ENCODE measurements around the gene CCNB3. TPM values are rescaled to one million over a fixed set of nuclear protein-coding genes. Genes with fewer than 3 reads are reported as not detected.

Gene CCNB3
- total RNA-seq, 1 experiment from 2014 or later: 0.35 TPM

- WGBS (ENCODE audit: extremely low coverage, insufficient read length, low lambda C conversion rate): no CpG with 5 or more reads among the region's 4 CpGs
Observed at GRCh38 chrX:50198348-50198747, 6.2 kb upstream of the CCNB3 start.

More at GRCh38 chrX:50198348-50198747, 6.2 kb upstream of the CCNB3 start:
- no peak overlapping the region for H3T11ph ChIP-seq (ENCODE audit: low read length)
- Mint-ChIP-seq H3K4me3 (no peak overlapping the region), H3K27ac (no peak overlapping the region), H3K27me3 (ENCODE audit: low read depth) (no peaks in the 10 kb centered on the region; the same call in 1 of the 2 replicates), H3K36me3 (ENCODE audit: insufficient read depth in 1 of 3, low read depth in 3 of 3) (no peaks in the 10 kb centered on the region; a peak in 1 of 7 replicates), H3K4me1 (no peaks in the 10 kb centered on the region), H3K9me3 (peaks cover 58 to 61% of the 10 kb centered on the region in 2 experiments)
- no peaks in the 10 kb centered on the region for H3K79me2 ChIP-seq (ENCODE audit: insufficient read depth, low read length)
- no peaks in the 10 kb centered on the region for H3K79me1 ChIP-seq (ENCODE audit: insufficient read depth, low read depth, low read length, poor library complexity, severe bottlenecking)
- no peaks in the 10 kb centered on the region for H4K20me1 ChIP-seq (ENCODE audit: control insufficient read depth, insufficient read depth, insufficient read length)
- H4K5ac ChIP-seq (ENCODE audit: insufficient read length, low read depth, low read length): no peak overlapping the region
- H2BK20ac ChIP-seq (ENCODE audit: low read depth, low read length, poor library complexity, severe bottlenecking): no peak overlapping the region
- no peak overlapping the region for H4K91ac ChIP-seq (ENCODE audit: insufficient read length, low read depth, low read length)
- H3K27me3 ChIP-seq (ENCODE audit: insufficient read depth, low read length): no peaks in the 10 kb centered on the region
- no peak overlapping the region for H3K23ac ChIP-seq (ENCODE audit: insufficient read length, low read depth, low read length)
- no peak overlapping the region for H3K4ac ChIP-seq (ENCODE audit: low read depth, low read length)
- TF ChIP-seq, protein P1, sequence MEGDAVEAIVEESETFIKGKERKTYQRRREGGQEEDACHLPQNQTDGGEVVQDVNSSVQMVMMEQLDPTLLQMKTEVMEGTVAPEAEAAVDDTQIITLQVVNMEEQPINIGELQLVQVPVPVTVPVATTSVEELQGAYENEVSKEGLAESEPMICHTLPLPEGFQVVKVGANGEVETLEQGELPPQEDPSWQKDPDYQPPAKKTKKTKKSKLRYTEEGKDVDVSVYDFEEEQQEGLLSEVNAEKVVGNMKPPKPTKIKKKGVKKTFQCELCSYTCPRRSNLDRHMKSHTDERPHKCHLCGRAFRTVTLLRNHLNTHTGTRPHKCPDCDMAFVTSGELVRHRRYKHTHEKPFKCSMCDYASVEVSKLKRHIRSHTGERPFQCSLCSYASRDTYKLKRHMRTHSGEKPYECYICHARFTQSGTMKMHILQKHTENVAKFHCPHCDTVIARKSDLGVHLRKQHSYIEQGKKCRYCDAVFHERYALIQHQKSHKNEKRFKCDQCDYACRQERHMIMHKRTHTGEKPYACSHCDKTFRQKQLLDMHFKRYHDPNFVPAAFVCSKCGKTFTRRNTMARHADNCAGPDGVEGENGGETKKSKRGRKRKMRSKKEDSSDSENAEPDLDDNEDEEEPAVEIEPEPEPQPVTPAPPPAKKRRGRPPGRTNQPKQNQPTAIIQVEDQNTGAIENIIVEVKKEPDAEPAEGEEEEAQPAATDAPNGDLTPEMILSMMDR (conservative IDR thresholded peaks at IDR 0.05): no peak
- no peak overlapping the region for H2BK12ac ChIP-seq (ENCODE audit: insufficient read length, low read depth, low read length)
- no peak overlapping the region for H2BK120ac ChIP-seq (ENCODE audit: low read depth, low read length, poor library complexity, severe bottlenecking)
- no peak overlapping the region for H3K18ac ChIP-seq (ENCODE audit: insufficient read length, low read depth, low read length)
- H2AK5ac ChIP-seq (ENCODE audit: insufficient read length, low read length): no peak overlapping the region
- no peak overlapping the region for H3K56ac ChIP-seq (ENCODE audit: insufficient read length, low read depth, low read length)
- H3K9ac ChIP-seq (ENCODE audit: extremely low read depth, insufficient read length, low read length): no peak overlapping the region
- H2AFZ ChIP-seq (ENCODE audit: low read length): no peak overlapping the region
- H2BK15ac ChIP-seq (ENCODE audit: low read depth, low read length): no peak overlapping the region
- H3K14ac ChIP-seq (ENCODE audit: insufficient read depth, low read length): no peak overlapping the region
- H3K4me1 ChIP-seq (ENCODE audit: insufficient read depth, low read length): no peaks in the 10 kb centered on the region
- no peaks in the 10 kb centered on the region for H3K9me3 ChIP-seq (ENCODE audit: control insufficient read depth, low read depth, low read length)
- H2BK5ac ChIP-seq (ENCODE audit: insufficient read length, low read length): no peak overlapping the region
- H3K27ac ChIP-seq (ENCODE audit: insufficient read length, low read depth, low read length): no peak overlapping the region
- H3K23me2 ChIP-seq (ENCODE audit: insufficient read length, low read depth, low read length, poor library complexity, severe bottlenecking): no peaks in the 10 kb centered on the region
- H4K8ac ChIP-seq (replicated peaks; ENCODE audit: insufficient read length, low read depth, low read length): no peak overlapping the region
- H3K4me2 ChIP-seq (ENCODE audit: insufficient read depth, insufficient read length, low read length): no peak overlapping the region
- no peak for DNase-seq

Measured in H9 (cell line).